ENCODE data around the gene SV2C.

Gene SV2C

DNA sequence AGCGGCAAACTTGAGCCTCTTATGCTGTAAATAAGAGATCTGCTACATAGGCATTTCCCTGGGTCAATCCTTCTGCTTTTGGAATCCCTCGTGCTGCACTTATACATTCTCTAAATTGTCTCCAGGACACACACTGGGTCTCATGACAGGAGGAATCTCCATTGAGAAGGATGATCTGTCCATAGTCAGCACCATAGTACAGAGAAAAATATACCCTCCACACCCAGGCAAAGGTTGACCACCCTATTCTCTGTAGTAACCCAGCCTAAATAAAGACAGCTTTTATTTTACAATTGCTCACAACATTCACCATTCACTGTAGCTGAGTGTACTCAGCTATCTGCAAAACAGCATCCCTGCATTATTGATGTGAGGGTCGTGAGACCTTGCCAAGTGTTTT, 111.2 kb downstream of the SV2C start:
- TF ChIP-seq, protein P1, sequence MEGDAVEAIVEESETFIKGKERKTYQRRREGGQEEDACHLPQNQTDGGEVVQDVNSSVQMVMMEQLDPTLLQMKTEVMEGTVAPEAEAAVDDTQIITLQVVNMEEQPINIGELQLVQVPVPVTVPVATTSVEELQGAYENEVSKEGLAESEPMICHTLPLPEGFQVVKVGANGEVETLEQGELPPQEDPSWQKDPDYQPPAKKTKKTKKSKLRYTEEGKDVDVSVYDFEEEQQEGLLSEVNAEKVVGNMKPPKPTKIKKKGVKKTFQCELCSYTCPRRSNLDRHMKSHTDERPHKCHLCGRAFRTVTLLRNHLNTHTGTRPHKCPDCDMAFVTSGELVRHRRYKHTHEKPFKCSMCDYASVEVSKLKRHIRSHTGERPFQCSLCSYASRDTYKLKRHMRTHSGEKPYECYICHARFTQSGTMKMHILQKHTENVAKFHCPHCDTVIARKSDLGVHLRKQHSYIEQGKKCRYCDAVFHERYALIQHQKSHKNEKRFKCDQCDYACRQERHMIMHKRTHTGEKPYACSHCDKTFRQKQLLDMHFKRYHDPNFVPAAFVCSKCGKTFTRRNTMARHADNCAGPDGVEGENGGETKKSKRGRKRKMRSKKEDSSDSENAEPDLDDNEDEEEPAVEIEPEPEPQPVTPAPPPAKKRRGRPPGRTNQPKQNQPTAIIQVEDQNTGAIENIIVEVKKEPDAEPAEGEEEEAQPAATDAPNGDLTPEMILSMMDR (IDR thresholded peaks at IDR 0.05; ENCODE audit: extremely low read depth, missing control alignments), result no peak

DNA sequence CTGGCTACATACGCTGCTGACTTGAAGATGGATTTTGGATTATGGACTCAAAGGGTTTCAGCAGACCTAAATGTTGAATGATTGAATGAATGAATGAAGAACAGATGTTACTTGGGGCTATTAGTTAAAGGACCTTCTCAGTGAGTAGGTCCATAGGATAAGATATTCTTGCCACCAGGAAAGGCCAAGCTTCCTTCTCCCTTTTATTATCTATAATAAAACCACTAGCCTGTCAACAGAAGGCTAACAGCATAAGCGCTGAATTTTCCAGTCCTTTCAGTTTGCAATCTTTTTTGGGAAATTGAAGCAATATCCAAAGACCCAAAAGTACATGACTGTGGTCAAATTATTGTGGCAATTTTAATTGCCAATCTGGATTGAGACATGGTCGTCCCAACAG, 113.3 kb downstream of the SV2C start:
- DNase-seq (ENCODE audit: low spot score), result no peak
- TF ChIP-seq, protein P1 (IDR thresholded peaks at IDR 0.05; ENCODE audit: extremely low read depth, missing control alignments), result no peak

More for the DNA sequence above, 111.2 kb downstream of the SV2C start:
- DNase-seq (ENCODE audit: low spot score), result no peak

DNA sequence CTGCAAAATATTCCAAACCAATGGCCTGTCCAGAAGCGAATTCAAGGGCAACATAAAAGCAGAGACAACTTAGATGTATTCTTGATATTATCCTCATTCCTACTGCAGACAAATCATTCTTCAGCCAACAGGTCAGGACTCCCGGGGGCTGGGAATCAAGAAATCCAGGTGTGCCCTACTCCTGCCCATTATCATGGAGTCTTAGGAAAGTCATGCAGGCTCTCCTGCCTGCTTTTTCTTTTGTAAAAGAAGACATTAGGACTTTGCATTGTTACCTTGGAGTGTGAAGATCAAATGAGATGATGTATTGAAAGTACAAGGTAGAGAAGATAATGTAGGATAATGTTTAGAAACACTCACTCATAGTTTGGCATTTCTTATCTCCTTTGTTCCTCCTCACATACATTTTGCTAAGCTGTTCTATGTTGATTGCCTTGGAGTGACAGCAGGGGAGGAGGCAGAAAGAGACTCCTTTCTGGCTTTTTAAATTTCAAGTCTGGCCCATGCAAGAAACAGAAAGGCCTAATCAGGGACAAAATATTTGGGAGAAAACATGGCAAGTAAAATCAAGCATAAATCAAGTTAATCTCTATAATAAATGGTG, 113.8 kb downstream of the SV2C start:
- TF ChIP-seq, protein P1 (IDR thresholded peaks at IDR 0.05; ENCODE audit: extremely low read depth, missing control alignments), result no peak
- DNase-seq (ENCODE audit: low spot score), result no peak

DNA sequence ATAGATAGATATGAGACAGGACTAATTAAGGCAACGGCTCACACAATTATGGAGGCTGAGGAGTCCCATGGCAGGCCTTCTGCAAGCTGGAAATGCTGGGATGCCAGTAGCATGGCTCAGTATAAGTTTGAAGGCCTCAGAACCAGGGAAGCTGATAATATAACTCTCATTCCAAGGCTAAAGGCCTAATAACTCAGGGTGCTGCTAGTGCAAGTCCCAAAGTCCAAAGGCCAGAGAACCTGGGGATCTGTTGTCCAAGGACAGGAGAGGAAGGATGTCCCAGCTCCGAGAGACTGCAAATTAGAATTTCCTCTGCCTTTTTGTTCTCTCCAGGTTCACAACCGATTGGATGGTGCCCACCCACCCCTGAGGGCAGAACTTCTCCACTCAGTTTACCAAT, 114.5 kb downstream of the SV2C start:
- no peak for DNase-seq (ENCODE audit: low spot score)
- TF ChIP-seq, protein P1 (IDR thresholded peaks at IDR 0.05; ENCODE audit: extremely low read depth, missing control alignments), result no peak

DNA sequence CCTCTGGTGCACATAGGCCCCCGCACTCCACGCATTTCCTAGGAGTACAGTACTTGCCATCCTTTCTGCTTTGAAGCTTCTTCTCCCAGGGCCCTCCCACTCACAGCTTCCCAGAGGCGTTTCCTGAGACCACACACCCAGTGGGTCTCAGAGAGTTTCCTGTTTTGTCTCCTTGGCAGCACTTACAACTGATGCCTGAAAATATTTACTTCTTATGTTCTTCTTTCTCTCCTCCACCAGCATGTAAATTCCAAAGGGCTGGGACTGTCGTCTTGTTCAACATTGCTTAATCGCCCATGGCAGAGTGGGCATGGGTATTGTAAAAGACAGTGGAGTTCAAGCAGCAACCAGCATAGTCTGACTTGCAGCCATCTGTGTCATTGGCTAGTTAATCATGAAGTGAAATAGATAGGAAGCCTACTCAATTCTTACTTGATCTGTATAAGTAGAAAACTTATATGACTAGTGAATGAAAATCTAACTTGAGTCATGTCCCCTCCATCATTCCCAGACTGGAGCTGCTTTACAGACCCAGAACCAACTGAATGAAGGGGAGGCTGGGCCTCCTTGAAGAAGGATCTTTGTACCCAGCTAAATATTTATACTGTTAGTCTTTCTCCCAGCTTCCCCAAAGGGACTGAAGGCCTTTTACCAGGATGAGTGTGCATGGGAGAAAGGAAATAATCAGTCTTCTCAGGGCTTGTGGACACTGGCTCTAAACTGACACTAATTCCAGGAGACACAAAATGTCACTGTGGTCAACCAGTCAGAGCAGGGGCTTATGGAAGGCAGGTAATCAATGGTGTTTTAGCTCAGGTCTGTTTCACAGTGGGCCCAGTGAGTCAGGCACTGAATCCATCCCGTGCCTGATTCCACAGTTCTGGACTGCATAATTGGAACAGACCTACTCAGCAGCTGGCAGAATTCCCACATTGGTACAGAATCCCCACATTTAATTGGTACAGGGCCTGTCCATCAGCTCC, 116.4 kb downstream of the SV2C start:
- no peak for DNase-seq (ENCODE audit: low spot score)
- TF ChIP-seq, protein P1 (IDR thresholded peaks at IDR 0.05; ENCODE audit: extremely low read depth, missing control alignments), result no peak

DNA sequence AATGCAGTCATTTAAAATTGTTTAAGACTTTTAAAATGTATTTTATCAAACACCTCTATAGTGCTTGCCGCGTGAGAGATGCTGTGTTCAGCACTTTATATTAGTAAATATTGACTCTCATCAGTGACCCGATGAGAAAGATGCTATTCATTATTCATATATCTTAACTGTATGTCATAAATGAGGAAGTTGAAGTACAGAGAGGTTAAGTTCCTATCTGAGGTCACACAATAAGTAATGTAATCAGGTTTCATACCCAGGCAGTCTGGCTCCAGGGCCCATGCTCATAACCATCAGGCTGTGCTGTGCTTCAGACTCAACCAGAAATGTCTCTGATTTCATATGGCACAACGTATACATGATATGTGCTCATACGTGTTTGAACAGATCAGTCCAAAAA, 119.0 kb downstream of the SV2C start:
- no peak for DNase-seq (ENCODE audit: low spot score)
- TF ChIP-seq, protein P1 (IDR thresholded peaks at IDR 0.05; ENCODE audit: extremely low read depth, missing control alignments), result no peak

DNA sequence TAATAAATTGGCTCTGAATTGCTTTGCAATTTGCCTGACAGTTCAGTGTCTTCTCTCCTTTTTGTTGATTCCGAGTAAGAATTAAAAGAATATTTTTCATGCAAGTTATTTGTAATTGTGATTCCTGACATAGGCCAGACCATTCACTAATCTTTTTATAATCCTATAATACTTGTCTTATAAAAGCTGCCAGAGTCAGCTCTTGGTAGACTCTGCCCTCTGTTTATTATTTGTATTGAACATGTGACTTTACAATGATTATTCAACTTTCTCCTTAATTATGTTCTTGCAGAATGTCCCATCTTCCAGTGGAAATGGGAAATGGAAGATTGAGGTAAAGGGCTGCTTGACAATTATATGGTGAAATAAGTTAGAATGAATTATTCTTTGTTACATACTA, 121.0 kb downstream of the SV2C start:
- DNase-seq (ENCODE audit: low spot score), result no peak

More for the DNA sequence above, 121.0 kb downstream of the SV2C start:
- TF ChIP-seq, protein P1 (IDR thresholded peaks at IDR 0.05; ENCODE audit: extremely low read depth, missing control alignments), result no peak

Data from GM20000 (cell line).